Measurements from ENCODE around the gene ADAM8.

DNA sequence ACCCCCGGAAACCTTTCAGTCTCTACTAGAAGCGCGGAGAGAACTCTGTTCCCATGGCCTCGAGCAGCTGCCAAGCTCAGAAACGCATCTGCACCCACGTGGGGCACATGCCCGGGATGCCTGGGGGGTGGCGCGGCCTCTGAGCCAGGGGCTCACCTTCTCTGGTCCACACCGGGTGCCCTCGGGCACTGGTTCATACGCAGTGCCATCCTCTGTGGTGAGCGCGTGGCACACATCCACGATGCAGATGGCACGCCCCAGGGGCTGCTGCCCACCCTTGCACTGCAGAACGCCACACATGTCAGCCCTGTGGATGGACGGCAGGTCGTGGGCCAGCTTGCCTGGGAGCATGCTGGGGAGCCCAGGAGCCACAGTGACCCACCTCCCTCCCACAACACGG, 6.5 kb downstream of the ADAM8 start:
- TF ChIP-seq, protein P1, sequence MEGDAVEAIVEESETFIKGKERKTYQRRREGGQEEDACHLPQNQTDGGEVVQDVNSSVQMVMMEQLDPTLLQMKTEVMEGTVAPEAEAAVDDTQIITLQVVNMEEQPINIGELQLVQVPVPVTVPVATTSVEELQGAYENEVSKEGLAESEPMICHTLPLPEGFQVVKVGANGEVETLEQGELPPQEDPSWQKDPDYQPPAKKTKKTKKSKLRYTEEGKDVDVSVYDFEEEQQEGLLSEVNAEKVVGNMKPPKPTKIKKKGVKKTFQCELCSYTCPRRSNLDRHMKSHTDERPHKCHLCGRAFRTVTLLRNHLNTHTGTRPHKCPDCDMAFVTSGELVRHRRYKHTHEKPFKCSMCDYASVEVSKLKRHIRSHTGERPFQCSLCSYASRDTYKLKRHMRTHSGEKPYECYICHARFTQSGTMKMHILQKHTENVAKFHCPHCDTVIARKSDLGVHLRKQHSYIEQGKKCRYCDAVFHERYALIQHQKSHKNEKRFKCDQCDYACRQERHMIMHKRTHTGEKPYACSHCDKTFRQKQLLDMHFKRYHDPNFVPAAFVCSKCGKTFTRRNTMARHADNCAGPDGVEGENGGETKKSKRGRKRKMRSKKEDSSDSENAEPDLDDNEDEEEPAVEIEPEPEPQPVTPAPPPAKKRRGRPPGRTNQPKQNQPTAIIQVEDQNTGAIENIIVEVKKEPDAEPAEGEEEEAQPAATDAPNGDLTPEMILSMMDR (IDR thresholded peaks at IDR 0.05) = no peak
- no peak for TF ChIP-seq POLR2A (IDR thresholded peaks at IDR 0.05)
- no peak for TF ChIP-seq EP300 (IDR thresholded peaks at IDR 0.05)

Measured in tibial nerve (tissue), 4 donors.